Right ventricle myocardium superior (tissue), 1 donor: ENCODE results near the gene ARV1. TPM values are rescaled to one million over a fixed set of nuclear protein-coding genes. Genes with fewer than 3 reads are reported as not detected.

Experiments
- total RNA-seq: library from RNA; stranded (reverse); fragmentation: NEBNext Ultra II Directional; extraction: Animal tissue kit (Norgen Biotek cat#: 25700); gene quantifications from one replicate; pipeline ENCODE4 v1.2.1, GENCODE V29; 2021
- donor health status: DM: no; HTN: yes; CAD: no; lungs with severe emphysema.

ARV1 gene
- total RNA-seq, 1 donor from 2014 or later: 15.2 TPM

Other genes with a start within 250 kb of the ARV1 start
- 0.83 TPM for gene CAPN9, start 231.7 kb upstream of the ARV1 start, total RNA-seq
- gene C1orf198, start 110.6 kb upstream of the ARV1 start, total RNA-seq: 43.1 TPM
- gene TTC13, start 233 bp upstream of the ARV1 start, total RNA-seq: 5.7 TPM
- gene FAM89A, start 61.2 kb downstream of the ARV1 start, total RNA-seq: 7.3 TPM
- 0.05 TPM for gene TRIM67, start 183.0 kb downstream of the ARV1 start, total RNA-seq